Skeletal muscle satellite cell (primary cell): Measurements from ENCODE around the gene ZNF786. TPM values are rescaled to one million over a fixed set of nuclear protein-coding genes. Genes with fewer than 3 reads are reported as not detected.

Source experiments
- H3K27me3 ChIP-seq: 2 replicates; pipeline ENCODE4 v1.7.0; 2013; ENCODE audit warnings: low read length; ENCODE audit not compliant: control insufficient read depth, insufficient read depth
- H3K36me3 ChIP-seq: 2 replicates; pipeline ENCODE4 v1.7.0; 2013; ENCODE audit warnings: mild to moderate bottlenecking, control low read depth, low read length; ENCODE audit not compliant: insufficient read depth
- H3K4me1 ChIP-seq: 2 replicates; pipeline ENCODE4 v1.7.0; 2013; ENCODE audit warnings: low read length; ENCODE audit not compliant: control insufficient read depth, insufficient read depth
- H3K4me2 ChIP-seq: 2 replicates; pipeline ENCODE4 v1.7.0; 2013; ENCODE audit warnings: mild to moderate bottlenecking, low read length
- H3K4me3 ChIP-seq: 2 replicates; pipeline ENCODE4 v1.7.0; 2013; ENCODE audit warnings: low read length
- H3K9ac ChIP-seq: 2 replicates; pipeline ENCODE4 v1.7.0; 2013; ENCODE audit warnings: mild to moderate bottlenecking, low read depth, low read length, moderate library complexity
- H3K9me3 ChIP-seq: replicated peaks from 2 replicates; pipeline ENCODE4 v1.7.0; 2013; ENCODE audit warnings: mild to moderate bottlenecking, control low read depth, low read length
- total RNA-seq: library from RNA; depleted of rRNA; stranded (reverse); fragments of >200 nt; gene quantifications from 2 replicates; pipeline ENCODE4 v1.2.3, GENCODE V29; 2012; rRNA removed

The ZNF786 gene, protein sequence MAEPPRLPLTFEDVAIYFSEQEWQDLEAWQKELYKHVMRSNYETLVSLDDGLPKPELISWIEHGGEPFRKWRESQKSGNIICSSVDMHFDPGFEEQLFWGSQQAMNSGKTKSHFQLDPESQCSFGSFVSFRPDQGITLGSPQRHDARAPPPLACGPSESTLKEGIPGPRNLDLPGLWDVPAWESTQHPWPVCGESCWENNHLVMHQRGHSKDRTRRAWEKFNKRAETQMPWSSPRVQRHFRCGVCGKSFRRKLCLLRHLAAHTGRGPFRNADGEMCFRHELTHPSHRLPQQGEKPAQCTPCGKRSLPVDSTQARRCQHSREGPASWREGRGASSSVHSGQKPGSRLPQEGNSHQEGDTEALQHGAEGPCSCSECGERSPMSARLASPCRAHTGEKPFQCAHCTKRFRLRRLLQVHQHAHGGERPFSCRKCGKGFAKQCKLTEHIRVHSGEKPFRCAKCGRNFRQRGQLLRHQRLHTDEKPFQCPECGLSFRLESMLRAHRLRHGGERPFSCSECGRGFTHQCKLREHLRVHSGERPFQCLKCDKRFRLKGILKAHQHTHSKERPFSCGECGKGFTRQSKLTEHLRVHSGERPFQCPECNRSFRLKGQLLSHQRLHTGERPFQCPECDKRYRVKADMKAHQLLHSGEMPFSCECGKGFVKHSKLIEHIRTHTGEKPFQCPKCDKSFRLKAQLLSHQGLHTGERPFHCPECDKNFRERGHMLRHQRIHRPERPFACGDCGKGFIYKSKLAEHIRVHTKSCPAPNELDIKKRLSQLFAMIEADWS
- total RNA-seq, result 4.6 and 5.3 TPM in 2 replicates

DNA sequence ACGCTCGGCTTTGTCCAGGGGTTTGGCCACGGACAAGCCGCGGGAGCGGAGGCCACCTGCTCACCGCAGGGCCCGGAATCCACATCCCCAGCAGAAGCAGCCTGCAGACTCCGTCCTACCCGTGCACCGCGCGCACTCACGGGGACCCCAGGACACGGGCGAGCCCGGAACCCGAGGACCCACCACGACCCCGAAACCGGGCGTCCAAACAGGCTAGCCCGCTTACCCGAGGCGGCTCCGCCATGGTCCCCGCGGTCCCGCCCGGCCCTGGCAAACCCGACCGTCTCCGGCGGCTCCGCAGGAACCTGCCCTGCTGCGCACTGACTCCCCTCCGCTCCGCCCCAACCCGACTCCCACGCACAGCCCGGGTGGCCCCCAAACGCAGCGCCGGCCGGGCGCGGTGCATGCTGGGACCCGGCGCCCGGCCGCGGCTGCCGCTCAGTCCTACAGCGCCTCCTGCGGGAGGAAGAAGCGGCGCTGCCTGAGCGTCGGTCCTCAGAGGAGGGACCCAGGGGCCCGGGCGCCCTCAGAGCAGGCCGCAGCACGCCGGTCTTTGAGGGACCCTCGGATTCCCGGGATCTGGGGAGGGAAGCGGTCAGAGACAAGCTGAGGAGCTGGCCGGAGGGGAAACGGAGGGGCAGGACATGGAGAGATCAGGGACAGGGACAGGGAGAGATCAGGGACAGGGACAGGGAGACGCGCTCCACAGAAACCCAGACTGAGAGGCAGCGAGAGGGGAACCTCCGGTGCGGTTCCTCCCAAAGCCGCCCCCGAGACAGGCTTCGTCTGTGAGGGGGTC lies at the start of gene ZNF786:
Gene ZNF786, minus strand, starts transcription at position 322 of the 799 bp plus-strand sequence. Its CDS starts 78 bp downstream, at position 244.
- H3K4me2 ChIP-seq, result peak within 1 kb of the TSS; percentile 94
- no peaks in the 10 kb centered on the region for H3K9me3 ChIP-seq
- peak within 1 kb of the TSS; percentile 97 for H3K4me3 ChIP-seq
- H3K9ac ChIP-seq, result peak within 1 kb of the TSS; percentile 90
- H3K36me3 ChIP-seq, result no peaks in the 10 kb centered on the region
- H3K27me3 ChIP-seq, result no peaks in the 10 kb centered on the region
- peaks cover 4% of the 10 kb centered on the region for H3K4me1 ChIP-seq

DNA sequence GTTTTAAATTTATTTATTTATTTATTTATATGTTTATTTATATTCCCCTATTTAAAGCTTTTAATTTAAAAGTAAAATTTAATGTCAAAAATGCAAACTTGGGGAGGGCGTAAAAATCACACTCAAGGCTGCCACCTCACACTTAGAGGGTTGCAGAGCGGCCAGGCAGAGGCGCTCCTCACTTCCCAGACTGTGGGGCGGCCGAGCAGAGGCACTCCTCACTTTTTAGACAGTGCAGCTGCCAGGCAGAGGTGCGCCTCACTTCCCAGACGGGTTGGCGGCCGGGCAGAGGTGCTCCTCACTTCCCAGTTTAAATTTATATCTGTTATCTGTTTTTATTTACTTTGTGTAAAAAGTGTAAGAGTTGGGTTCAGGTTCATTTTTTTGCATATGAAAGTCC lies 45.6 kb upstream of the ZNF786 start:
- Histone ChIP-seq H3K4me2 (no peak overlapping the region), H3K9ac (no peak overlapping the region), H3K9me3 (no peaks in the 10 kb centered on the region), H3K4me1 (no peaks in the 10 kb centered on the region), H3K36me3 (peaks cover 10% of the 10 kb centered on the region), H3K27me3 (no peaks in the 10 kb centered on the region), H3K4me3 (no peak overlapping the region)

DNA sequence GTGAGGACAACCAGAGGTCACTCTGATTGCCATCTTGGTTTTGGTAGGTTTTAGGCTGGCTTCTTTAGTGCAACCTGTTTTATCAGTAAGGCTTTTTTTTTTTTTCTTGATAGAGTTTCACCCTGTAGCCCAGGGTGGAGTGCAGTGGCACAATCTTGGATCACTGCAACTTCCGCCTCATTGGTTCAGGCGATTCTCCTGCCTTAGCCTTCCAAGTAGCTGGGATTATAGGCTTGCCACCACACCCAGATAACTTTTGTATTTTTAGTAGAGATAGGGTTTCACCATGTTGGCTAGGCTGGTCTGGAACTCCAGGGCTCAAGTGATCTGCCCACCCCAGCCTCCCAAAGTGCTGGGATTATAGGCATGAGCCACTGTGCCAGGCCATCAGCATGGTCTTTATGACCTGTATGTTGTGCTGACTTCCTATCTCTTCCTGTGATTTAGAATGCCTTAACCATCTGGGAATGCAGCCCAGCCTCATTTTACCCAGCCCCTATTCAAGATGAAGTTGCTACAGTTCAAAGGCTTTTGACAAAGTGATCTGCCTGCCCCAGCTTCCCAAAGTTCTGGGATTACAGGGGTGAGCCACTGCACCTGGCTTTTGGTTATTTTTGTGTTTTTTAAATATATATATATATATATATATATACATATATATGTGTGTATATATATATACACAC lies 42.7 kb upstream of the ZNF786 start:
- no peak overlapping the region for H3K4me2 ChIP-seq
- no peaks in the 10 kb centered on the region for H3K4me1 ChIP-seq
- H3K9me3 ChIP-seq, result peaks cover 6% of the 10 kb centered on the region
- no peak overlapping the region for H3K9ac ChIP-seq
- peaks cover 21% of the 10 kb centered on the region for H3K36me3 ChIP-seq
- no peaks in the 10 kb centered on the region for H3K27me3 ChIP-seq
- no peak overlapping the region for H3K4me3 ChIP-seq

DNA sequence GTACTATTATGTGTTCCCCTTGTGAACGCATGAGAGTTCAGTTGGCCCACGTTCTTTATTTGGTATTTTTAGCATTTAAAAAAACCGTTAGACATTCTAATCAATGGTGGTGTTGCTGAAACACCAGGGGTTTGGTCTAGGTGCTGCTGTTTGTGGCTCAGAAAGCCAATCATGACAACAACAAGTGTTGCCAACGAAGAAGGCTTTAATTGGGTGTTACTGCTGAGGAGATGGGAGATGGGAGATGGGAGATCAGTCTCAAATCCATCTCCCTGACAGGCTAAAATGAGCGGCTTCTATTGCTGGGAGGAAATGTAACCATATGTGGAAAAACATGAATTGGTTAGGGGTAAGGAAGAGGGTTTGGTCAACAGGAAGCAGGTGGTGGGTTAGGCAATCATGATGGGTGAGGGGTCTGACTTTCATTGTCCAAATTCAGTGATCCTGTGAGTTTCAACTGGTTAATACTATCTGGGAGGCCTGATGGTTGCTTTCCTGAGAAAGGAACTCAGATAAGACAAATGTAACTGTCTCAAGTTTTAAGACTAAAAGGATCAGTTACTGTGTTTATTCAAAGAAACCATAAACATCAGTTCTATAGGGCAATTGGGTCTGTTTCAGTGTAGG lies 40.2 kb upstream of the ZNF786 start:
- Histone ChIP-seq H3K36me3 (peaks cover 21% of the 10 kb centered on the region), H3K9me3 (peaks cover 6% of the 10 kb centered on the region)

DNA sequence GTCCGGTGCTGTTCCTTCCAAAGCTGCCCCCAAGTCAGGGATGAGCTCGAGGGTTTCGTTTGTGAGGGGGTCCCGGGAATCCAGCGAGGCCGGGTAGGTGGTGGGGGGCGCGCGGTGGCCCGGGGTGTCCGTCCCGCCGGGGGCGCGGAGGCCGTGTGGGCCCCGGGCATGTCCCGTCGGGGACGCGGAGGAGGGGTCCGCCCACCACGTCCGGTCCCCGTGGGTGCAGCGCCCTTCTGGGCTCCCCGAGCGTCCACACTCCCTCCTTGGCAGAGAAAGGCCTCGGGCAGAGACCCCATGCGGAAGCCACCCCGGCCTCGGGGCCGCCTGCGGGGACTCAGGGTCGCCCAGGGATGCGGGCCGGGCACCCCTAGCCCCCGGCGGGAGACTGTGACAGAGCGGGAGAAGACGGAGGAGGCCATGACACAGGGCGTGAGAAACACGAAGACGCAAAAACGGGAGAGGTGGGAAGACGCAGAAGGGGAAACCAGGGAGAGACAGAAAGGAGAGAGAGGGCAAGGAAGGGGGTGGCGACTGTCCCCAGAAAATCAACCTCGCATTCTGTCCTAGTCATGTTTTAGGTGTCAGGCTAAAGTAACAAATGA lies 36.2 kb upstream of the ZNF786 start:
- H3K9me3 ChIP-seq, result peaks cover 6% of the 10 kb centered on the region
- H3K4me2 ChIP-seq, result peak overlapping the region; percentile 98
- H3K27me3 ChIP-seq, result no peaks in the 10 kb centered on the region
- peaks cover 14% of the 10 kb centered on the region for H3K36me3 ChIP-seq
- peak overlapping the region; percentile 93 for H3K4me3 ChIP-seq
- peak overlapping the region; percentile 99 for H3K9ac ChIP-seq
- H3K4me1 ChIP-seq, result peaks cover 4% of the 10 kb centered on the region

More for the DNA sequence above, 40.2 kb upstream of the ZNF786 start:
- no peaks in the 10 kb centered on the region for H3K4me1 ChIP-seq
- no peak overlapping the region for H3K9ac ChIP-seq
- no peak overlapping the region for H3K4me3 ChIP-seq
- no peaks in the 10 kb centered on the region for H3K27me3 ChIP-seq
- no peak overlapping the region for H3K4me2 ChIP-seq

DNA sequence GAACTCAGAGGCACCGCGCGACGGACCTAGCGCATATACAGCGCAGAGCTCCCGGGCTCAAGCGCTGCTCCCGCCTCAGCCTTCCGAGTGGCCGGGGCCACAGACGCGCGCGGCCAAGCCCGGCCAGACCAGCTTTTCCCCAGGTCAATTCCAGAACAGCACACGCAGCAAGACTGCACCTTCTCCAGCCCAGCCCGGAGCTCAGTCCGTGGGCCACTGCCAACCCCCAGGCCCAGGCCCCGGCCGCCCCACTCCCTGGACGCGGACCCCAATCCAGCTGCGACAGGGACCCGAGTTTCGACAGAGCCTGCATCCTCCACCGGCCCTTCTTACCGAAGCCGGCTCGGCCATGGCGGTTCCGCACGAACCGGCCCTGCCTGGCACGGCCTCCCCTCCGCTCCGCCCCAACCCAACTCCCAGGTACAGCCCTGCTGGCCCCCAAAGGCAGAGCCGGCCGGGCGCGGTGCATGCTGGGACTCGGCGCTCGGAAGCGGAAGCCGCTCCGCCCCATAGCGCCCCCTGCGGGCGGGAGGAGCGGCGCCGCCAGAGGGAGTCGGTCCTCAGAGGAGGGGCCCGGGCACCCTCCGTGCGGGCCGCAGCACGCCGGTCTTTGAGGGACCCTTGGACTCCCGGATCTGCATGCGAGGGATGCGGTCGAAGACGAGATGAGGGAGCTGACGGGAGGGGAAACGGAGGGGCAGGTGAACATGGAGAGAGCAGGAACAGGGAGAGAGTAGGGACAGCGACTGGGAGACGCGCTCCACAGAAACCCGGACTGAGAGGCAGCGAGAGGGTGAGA lies 35.5 kb upstream of the ZNF786 start, which contains the start of gene ZNF425:
Gene ZNF425, minus strand, starts transcription at position 462 of the 799 bp plus-strand sequence. Its CDS starts 111 bp downstream, at position 351.
- H3K4me3 ChIP-seq, result peak within 1 kb of the TSS; percentile 93
- H3K9me3 ChIP-seq, result peaks cover 6% of the 10 kb centered on the region
- H3K4me2 ChIP-seq, result peak within 1 kb of the TSS; percentile 98
- peak within 1 kb of the TSS; percentile 99 for H3K9ac ChIP-seq
- peaks cover 10% of the 10 kb centered on the region for H3K36me3 ChIP-seq
- H3K27me3 ChIP-seq, result no peaks in the 10 kb centered on the region
- H3K4me1 ChIP-seq, result peaks cover 4% of the 10 kb centered on the region

DNA sequence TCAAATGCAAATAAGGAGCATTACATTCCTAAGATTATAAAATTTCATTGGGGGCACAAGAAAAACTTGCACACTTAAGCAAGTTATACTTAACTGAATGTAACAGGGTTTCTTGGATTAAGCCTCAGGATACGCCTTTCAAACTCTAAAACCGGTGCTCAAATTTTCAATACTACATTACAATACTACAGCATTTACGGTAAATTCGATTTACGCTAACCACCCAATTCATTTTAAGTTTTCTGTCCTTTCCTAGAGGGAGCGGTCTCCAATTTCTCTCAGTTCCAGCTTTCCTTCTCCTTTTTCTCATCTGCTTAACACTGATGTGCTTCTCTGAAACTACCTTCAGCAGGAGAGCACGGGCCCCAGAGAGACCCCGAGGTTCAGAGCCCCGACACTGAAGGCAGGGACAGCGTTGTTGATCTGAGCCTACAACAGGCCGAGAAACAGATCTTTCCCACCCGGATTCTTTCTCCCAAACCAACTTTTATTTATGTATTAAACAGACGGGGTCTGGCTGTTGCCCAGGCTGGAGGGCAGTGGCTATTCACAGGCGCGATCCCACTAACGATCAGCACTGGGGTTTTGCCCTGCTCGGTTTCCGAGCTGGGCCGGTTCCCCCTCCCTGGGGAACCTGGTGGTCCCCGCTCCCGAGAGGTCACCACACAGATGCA lies 34.8 kb upstream of the ZNF786 start:
- Histone ChIP-seq H3K9me3 (no peaks in the 10 kb centered on the region), H3K36me3 (peaks cover 3% of the 10 kb centered on the region), H3K4me3 (peak overlapping the region; percentile 93), H3K27me3 (no peaks in the 10 kb centered on the region), H3K4me1 (peaks cover 4% of the 10 kb centered on the region), H3K4me2 (peak overlapping the region; percentile 98), H3K9ac (peak overlapping the region; percentile 99)

DNA sequence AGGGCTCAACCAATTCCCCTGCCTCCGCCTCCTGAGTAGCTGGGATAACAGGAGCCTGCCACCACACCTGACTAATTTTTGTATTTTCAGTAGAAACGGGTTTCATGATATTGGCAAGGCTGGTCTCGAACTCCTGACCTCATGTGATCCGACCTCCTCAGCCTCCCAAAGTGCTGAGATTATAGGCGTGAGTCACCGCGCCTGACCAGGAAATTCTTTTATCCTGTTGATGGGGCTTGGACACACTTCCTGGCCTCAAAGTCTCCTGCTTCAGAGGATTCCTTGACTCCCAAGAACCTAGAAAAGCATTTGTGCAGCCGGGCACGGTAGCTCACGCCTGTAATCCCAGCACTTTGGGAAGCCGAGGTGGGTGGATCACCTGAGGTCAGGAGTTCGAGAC lies 19.5 kb upstream of the ZNF786 start:
- Histone ChIP-seq H3K4me1 (no peaks in the 10 kb centered on the region), H3K27me3 (no peaks in the 10 kb centered on the region), H3K36me3 (peaks cover 3% of the 10 kb centered on the region), H3K9me3 (no peaks in the 10 kb centered on the region), H3K4me2 (no peak overlapping the region), H3K4me3 (no peak overlapping the region), H3K9ac (no peak overlapping the region)

DNA sequence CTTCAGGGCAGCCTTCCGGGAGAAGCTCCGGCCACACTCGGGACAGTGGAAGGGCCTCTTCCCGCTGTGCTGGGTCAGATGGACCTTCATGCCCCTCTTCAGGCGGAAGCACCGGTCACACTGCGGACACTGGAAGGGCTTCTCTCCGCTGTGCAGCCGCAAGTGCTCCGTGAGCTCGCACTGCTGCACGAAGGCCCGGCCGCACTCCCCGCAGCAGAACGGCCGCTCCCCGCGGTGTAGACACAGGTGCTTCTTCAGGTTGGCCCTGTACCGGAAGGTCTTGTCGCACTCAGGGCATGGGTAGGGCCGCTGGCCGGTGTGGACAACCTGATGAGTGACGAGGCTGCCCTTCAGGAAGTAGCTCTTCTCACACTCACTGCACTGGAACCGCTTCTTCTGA lies 14.2 kb upstream of the ZNF786 start:
- Histone ChIP-seq H3K4me3 (no peak overlapping the region), H3K27me3 (no peaks in the 10 kb centered on the region), H3K36me3 (peaks cover 8% of the 10 kb centered on the region), H3K9me3 (no peaks in the 10 kb centered on the region), H3K4me2 (no peak overlapping the region), H3K4me1 (no peaks in the 10 kb centered on the region), H3K9ac (no peak overlapping the region)
